ENCODE data around the gene TBL1XR1. TPM values are rescaled to one million over a fixed set of nuclear protein-coding genes. Genes with fewer than 3 reads are reported as not detected.

Gene TBL1XR1
- total RNA-seq, 1 experiment from 2014 or later = 186 TPM

DNA sequence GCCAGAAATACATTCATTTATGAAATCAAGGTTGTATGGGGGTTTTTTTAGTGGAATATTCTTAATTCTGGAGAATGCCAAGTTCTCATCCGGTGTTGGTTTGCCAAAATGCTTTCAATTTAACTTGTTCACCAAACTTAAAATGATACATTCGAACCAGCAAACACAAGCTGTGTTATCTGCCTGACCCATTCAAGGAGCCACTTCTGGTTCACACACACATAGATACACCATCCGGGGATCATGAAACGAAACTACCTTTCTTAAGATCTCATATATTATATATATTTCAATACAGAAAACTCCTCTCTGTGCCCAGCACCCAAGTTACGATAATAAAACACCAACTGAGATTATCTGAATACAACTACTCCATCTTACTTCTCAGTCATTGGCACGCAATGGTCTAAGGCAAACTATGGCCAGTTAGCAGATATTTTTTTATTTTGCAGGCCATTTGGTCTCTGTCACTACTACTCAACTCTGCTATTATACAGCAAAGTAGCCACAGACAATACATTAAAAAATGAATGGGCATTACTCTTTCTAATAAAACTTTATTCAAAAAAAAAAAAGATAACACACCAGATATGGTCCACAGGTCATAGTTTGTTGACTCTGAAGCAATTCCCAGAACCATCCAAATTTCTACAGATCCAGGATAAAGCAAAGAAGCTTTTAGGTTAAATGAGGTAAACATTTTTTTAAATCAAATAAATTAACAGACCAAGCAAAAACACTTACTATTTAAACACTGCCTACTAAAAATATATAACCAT is 89.6 kb downstream of the TBL1XR1 start:
- no peak for DNase-seq (ENCODE audit: low spot score)
- Histone ChIP-seq H3K27ac (ENCODE audit: low read depth, low read length, poor library complexity, severe bottlenecking) (no peak overlapping the region), H3K27me3 (replicated peaks; ENCODE audit: insufficient read depth, low read depth, low read length, poor library complexity) (no peaks in the 10 kb centered on the region), H3K4me3 (ENCODE audit: low read depth, low read length, poor library complexity, severe bottlenecking) (no peak overlapping the region), H3K36me3 (ENCODE audit: insufficient read depth, low read length, poor library complexity, severe bottlenecking) (no peaks in the 10 kb centered on the region), H3K9me3 (ENCODE audit: low read depth, low read length, poor library complexity, severe bottlenecking) (no peaks in the 10 kb centered on the region), H3K4me1 (ENCODE audit: insufficient read depth, low read length, poor library complexity, severe bottlenecking) (peaks cover 59% of the 10 kb centered on the region)
- POLR2A ChIA-PET (ENCODE audit: low non-redundant PET) = no interaction called here
- no peak for TF ChIP-seq EZH2 (IDR thresholded peaks at IDR 0.05; ENCODE audit: borderline replicate concordance, low read depth, low read length, poor library complexity, severe bottlenecking)
- TF ChIP-seq CTCF (conservative IDR thresholded peaks at IDR 0.05; ENCODE audit: low read depth, low read length) = no peak
- intact Hi-C loops (cut with micrococcal nuclease; ENCODE audit: unreplicated experiment) = no loop called here
- no TSS peak for BruUV-seq (replicated peaks)
- CTCF ChIA-PET = no interaction called here

GRCh38 chr3:177106594-177106993 is 90.7 kb downstream of the TBL1XR1 start:
- Histone ChIP-seq H3K36me3 (ENCODE audit: insufficient read depth, low read length, poor library complexity, severe bottlenecking) (no peaks in the 10 kb centered on the region), H3K4me1 (ENCODE audit: insufficient read depth, low read length, poor library complexity, severe bottlenecking) (peaks cover 64% of the 10 kb centered on the region), H3K27me3 (replicated peaks; ENCODE audit: insufficient read depth, low read depth, low read length, poor library complexity) (no peaks in the 10 kb centered on the region), H3K9me3 (ENCODE audit: low read depth, low read length, poor library complexity, severe bottlenecking) (no peaks in the 10 kb centered on the region), H3K27ac (ENCODE audit: low read depth, low read length, poor library complexity, severe bottlenecking) (peak overlapping the region; percentile 28), H3K4me3 (ENCODE audit: low read depth, low read length, poor library complexity, severe bottlenecking) (no peak overlapping the region)
- TF ChIP-seq EZH2 (IDR thresholded peaks at IDR 0.05; ENCODE audit: borderline replicate concordance, low read depth, low read length, poor library complexity, severe bottlenecking) = no peak
- TF ChIP-seq CTCF (conservative IDR thresholded peaks at IDR 0.05; ENCODE audit: low read depth, low read length) = no peak
- DNase-seq (ENCODE audit: low spot score) = no peak
- ChIA-PET CTCF (no interaction called here), POLR2A (ENCODE audit: low non-redundant PET) (interaction anchor here (0.6 kb wide), 1 partner anchor 68 kb away, joined by 3 read pairs; no protein-coding TSS in a partner anchor)
- intact Hi-C loops (cut with micrococcal nuclease; ENCODE audit: unreplicated experiment) = no loop called here
- no TSS peak for BruUV-seq (replicated peaks)

- DNase-seq (ENCODE audit: low spot score) = peak; percentile 34
- no peak overlapping the region for H3K4me3 ChIP-seq (ENCODE audit: low read depth, low read length, poor library complexity, severe bottlenecking)
- H3K27ac ChIP-seq (ENCODE audit: low read depth, low read length, poor library complexity, severe bottlenecking) = peak overlapping the region; percentile 28
- H3K36me3 ChIP-seq (ENCODE audit: insufficient read depth, low read length, poor library complexity, severe bottlenecking) = no peaks in the 10 kb centered on the region
- CTCF ChIA-PET = no interaction called here
- no TSS peak for BruUV-seq (replicated peaks)
- peaks cover 63% of the 10 kb centered on the region for H3K4me1 ChIP-seq (ENCODE audit: insufficient read depth, low read length, poor library complexity, severe bottlenecking)
- H3K27me3 ChIP-seq (replicated peaks; ENCODE audit: insufficient read depth, low read depth, low read length, poor library complexity) = no peaks in the 10 kb centered on the region
- POLR2A ChIA-PET (ENCODE audit: low non-redundant PET) = no interaction called here
- intact Hi-C loops (cut with micrococcal nuclease; ENCODE audit: unreplicated experiment) = no loop called here
- TF ChIP-seq CTCF (conservative IDR thresholded peaks at IDR 0.05; ENCODE audit: low read depth, low read length) = no peak
- H3K9me3 ChIP-seq (ENCODE audit: low read depth, low read length, poor library complexity, severe bottlenecking) = no peaks in the 10 kb centered on the region
Measured at GRCh38 chr3:177106184-177106583, 91.1 kb downstream of the TBL1XR1 start.
